Esophagus squamous epithelium (tissue), 5 donors: Measurements from ENCODE around the gene TMEM63A. TPM values are rescaled to one million over a fixed set of nuclear protein-coding genes. Genes with fewer than 3 reads are reported as not detected.

Experiments used
- DNase-seq: peaks from one replicate; lab custom pipeline; 2025; lab: John Stamatoyannopoulos, UW
- H3K27ac ChIP-seq, 4 donors: fragments of 200-600 bp; sonication (generic); one replicate each; pipeline ENCODE4 v1.5.1; 2016 to 2019; ENCODE audit warnings: mild to moderate bottlenecking in 1 of 4
- H3K27me3 ChIP-seq, 4 donors: fragments of 200-600 bp; sonication (generic); 1 replicate in 3 of 4; 2 replicates in 1 of 4; pipeline versions ENCODE4 v1.5.1 to v1.6.0; 2017 to 2021; ENCODE audit warnings: antibody characterized with exemption in 1 of 4
- H3K36me3 ChIP-seq, 3 donors: fragments of 200-600 bp; sonication (generic); one replicate each; pipeline ENCODE4 v1.5.1; 2016 to 2019
- H3K4me1 ChIP-seq, 3 donors: fragments of 200-600 bp; sonication (generic); one replicate each; pipeline ENCODE4 v1.5.1; 2017 to 2019
- H3K4me3 ChIP-seq, 4 donors: fragments of 200-600 bp; sonication (generic); 1 replicate in 3 of 4; 2 replicates in 1 of 4; pipeline ENCODE4 v1.5.1; 2016 to 2019; ENCODE audit warnings: mild to moderate bottlenecking in 2 of 4, moderate library complexity in 1 of 4
- H3K9me3 ChIP-seq, 3 donors: fragments of 200-600 bp; sonication (generic); one replicate each; pipeline ENCODE4 v1.5.1; 2016 to 2019
- CTCF ChIP-seq, 6 experiments: fragments of 450-650 bp in 4 of 6; fragments of 200-600 bp in 2 of 6; sonication (generic) in 2 of 6; IDR thresholded peaks; one replicate each; pipeline ENCODE4 v1.5.1; 2016 to 2019; ENCODE audit warnings: antibody characterized with exemption in 6 of 6, mild to moderate bottlenecking in 4 of 6, moderate library complexity in 4 of 6
- POLR2A ChIP-seq, 4 donors: fragments of 450-650 bp; IDR thresholded peaks; one replicate each; pipeline ENCODE4 v1.6.1; 2017; ENCODE audit warnings: antibody characterized with exemption in 4 of 4, mild to moderate bottlenecking in 4 of 4, moderate library complexity in 3 of 4
- WGBS, 2 donors: methylation state at CpG; one replicate each; pipeline ENCODE4 v1.1.5; 2018; 5-methylcytosine and 5-hydroxymethylcytosine counted together
- intact Hi-C: fragments of 100-400 bp; cut with DNase I; formaldehyde crosslinking; loops from one replicate; pipeline ENCODE4 v1.15.0; 2022
- total RNA-seq, 4 donors: library from RNA; depleted of rRNA; stranded (reverse); fragments of >200 nt; gene quantifications; one replicate each; pipeline ENCODE4 v1.1.0, GENCODE V29; 2016
- donor health status: DM: yes; HTN: yes; CAD: no.

TMEM63A gene
- total RNA-seq, 4 donors from 2014 or later: 9.8 to 27.1 (median 18.3) TPM

GRCh38 chr1:225848030-225848955 is 33.9 kb downstream of the TMEM63A start:
- no peak for DNase-seq
- Histone ChIP-seq H3K36me3 (peaks cover 13 to 99% (median 36%) of the 10 kb centered on the region in 3 donors), H3K27ac (peak overlapping the region in 3 of 4 donors; percentile 3 to 28 (median 13)), H3K4me1 (peaks cover 9 to 46% (median 10%) of the 10 kb centered on the region in 3 donors), H3K9me3 (no peaks in the 10 kb centered on the region), H3K4me3 (no peak overlapping the region), H3K27me3 (no peaks in the 10 kb centered on the region)
- WGBS, 2 donors: 54 to 65% methylated on average over 7 to 14 of the region's 16 CpGs
- TF ChIP-seq CTCF (IDR thresholded peaks at IDR 0.05) (no peak), POLR2A (IDR thresholded peaks at IDR 0.05) (no peak)
- intact Hi-C loops: loop anchor here (10.0 kb wide), 2 partner anchors 73 to 373 kb away; partner anchors contain the start of gene SRP9

- Histone ChIP-seq H3K27ac (peak overlapping the region in 1 of 4 donors; percentile 11), H3K4me1 (peaks cover 9 to 46% (median 10%) of the 10 kb centered on the region in 3 donors), H3K9me3 (no peaks in the 10 kb centered on the region), H3K4me3 (no peak overlapping the region), H3K36me3 (peaks cover 14 to 99% (median 32%) of the 10 kb centered on the region in 3 donors), H3K27me3 (no peaks in the 10 kb centered on the region)
- no peak for DNase-seq
- 20 to 38% methylated on average over 1 to 4 of the region's 4 CpGs for WGBS, 2 donors
- TF ChIP-seq POLR2A (IDR thresholded peaks at IDR 0.05) (no peak), CTCF (IDR thresholded peaks at IDR 0.05) (no peak)
- intact Hi-C loops: loop anchor here (10.0 kb wide), 2 partner anchors 73 to 373 kb away; partner anchors contain the start of gene SRP9
These were observed 34.6 kb downstream of the TMEM63A start for GRCh38 chr1:225847610-225848009.

- no peak overlapping the region for H3K4me3 ChIP-seq
- H3K4me1 ChIP-seq: peaks cover 9 to 45% (median 10%) of the 10 kb centered on the region in 3 donors
- H3K27me3 ChIP-seq: no peaks in the 10 kb centered on the region
- peaks cover 16 to 99% (median 35%) of the 10 kb centered on the region in 3 donors for H3K36me3 ChIP-seq
- H3K9me3 ChIP-seq: no peaks in the 10 kb centered on the region
- no peak for DNase-seq
- H3K27ac ChIP-seq: no peak overlapping the region
- intact Hi-C loops: loop anchor here (10.0 kb wide), 2 partner anchors 72 to 372 kb away; partner anchors contain the start of gene SRP9
- TF ChIP-seq CTCF (IDR thresholded peaks at IDR 0.05) (no peak), POLR2A (IDR thresholded peaks at IDR 0.05) (no peak)
- 88 to 92% methylated on average over 2 to 6 of the region's 20 CpGs for WGBS, 2 donors
These were observed 35.6 kb downstream of the TMEM63A start for GRCh38 chr1:225846331-225847310.

- Histone ChIP-seq H3K4me3 (no peak overlapping the region), H3K4me1 (peaks cover 9 to 40% (median 10%) of the 10 kb centered on the region in 3 donors), H3K9me3 (no peaks in the 10 kb centered on the region), H3K27ac (peak overlapping the region in 3 of 4 donors; percentile 35 to 59 (median 54)), H3K27me3 (no peaks in the 10 kb centered on the region), H3K36me3 (peaks cover 16 to 99% (median 35%) of the 10 kb centered on the region in 3 donors)
- TF ChIP-seq POLR2A (IDR thresholded peaks at IDR 0.05) (no peak), CTCF (IDR thresholded peaks at IDR 0.05) (peak; percentile 27 to 83 (median 70))
- WGBS, 2 donors: 40% methylated on average over 1 of the region's 13 CpGs; no CpG with 5 or more reads in 1 of the 2 donors
- DNase-seq: no peak
- intact Hi-C loops: loop anchor here (10.0 kb wide), 2 partner anchors 71 to 371 kb away; partner anchors contain the start of gene SRP9
These were observed 36.5 kb downstream of the TMEM63A start for GRCh38 chr1:225845571-225846259.
